CD14-positive monocyte (primary cell): ENCODE data around the gene TMEM187. TPM values are rescaled to one million over a fixed set of nuclear protein-coding genes. Genes with fewer than 3 reads are reported as not detected.
A peak's percentile ranks its signal among the peaks of the same experiment; 100 is the strongest.

Experiments used
- DNase-seq, 3 donors: peaks; one replicate each; pipeline ENCODE4 v3.0.0-alpha.2; 2011 to 2022
- H2AFZ ChIP-seq: 2 replicates; pipeline ENCODE4 v1.6.0; 2012; ENCODE audit warnings: mild to moderate bottlenecking, low read depth, low read length, inconsistent platforms; ENCODE audit not compliant: insufficient read depth, poor library complexity, severe bottlenecking
- H3K27ac ChIP-seq, 2 donors: 1 replicate in 1 of 2; 2 replicates in 1 of 2; pipeline ENCODE4 v1.5.1; 2012 to 2013; ENCODE audit warnings: low read length in 2 of 2, control low read depth in 1 of 2, inconsistent platforms in 1 of 2, low read depth in 1 of 2, mild to moderate bottlenecking in 1 of 2
- H3K27me3 ChIP-seq, 2 donors: one replicate each; pipeline versions ENCODE4 v1.6.0 to v1.6.1; 2011 to 2013; ENCODE audit warnings: low read length in 2 of 2; ENCODE audit not compliant: control insufficient read depth in 2 of 2, insufficient read depth in 2 of 2
- H3K36me3 ChIP-seq, 2 donors: replicated peaks in 1 of 2; 1 replicate in 1 of 2; 2 replicates in 1 of 2; pipeline versions ENCODE4 v1.5.1 to v1.6.1; 2012 to 2013; ENCODE audit warnings: low read length in 2 of 2, control low read depth in 1 of 2, inconsistent platforms in 1 of 2, mild to moderate bottlenecking in 1 of 2; ENCODE audit not compliant: insufficient read depth in 2 of 2, control insufficient read depth in 1 of 2
- H3K4me1 ChIP-seq, 2 donors: 1 replicate in 1 of 2; 2 replicates in 1 of 2; pipeline versions ENCODE4 v1.5.1 to v1.6.1; 2012 to 2013; ENCODE audit warnings: low read length in 2 of 2, control low read depth in 1 of 2, inconsistent platforms in 1 of 2, mild to moderate bottlenecking in 1 of 2, moderate library complexity in 1 of 2; ENCODE audit not compliant: insufficient read depth in 2 of 2, control insufficient read depth in 1 of 2
- H3K4me2 ChIP-seq: replicated peaks from 2 replicates; pipeline ENCODE3; 2012; ENCODE audit warnings: low read length, moderate library complexity, mild to moderate bottlenecking; ENCODE audit not compliant: poor library complexity, severe bottlenecking; ENCODE audit errors: extremely low read depth
- H3K4me3 ChIP-seq, 3 experiments: fragments of 200-600 bp in 1 of 3; sonication (generic) in 1 of 3; replicated peaks in 1 of 3; 1 replicate in 2 of 3; 2 replicates in 1 of 3; pipeline ENCODE4 v1.5.1; 2011 to 2013; ENCODE audit warnings: low read length in 3 of 3, mild to moderate bottlenecking in 3 of 3, control low read depth in 2 of 3, low read depth in 2 of 3, inconsistent platforms in 1 of 3, moderate library complexity in 1 of 3
- H3K79me2 ChIP-seq: 2 replicates; pipeline ENCODE4 v1.6.0; 2012; ENCODE audit warnings: mild to moderate bottlenecking, control low read depth, inconsistent platforms, low read length, moderate library complexity; ENCODE audit not compliant: insufficient read depth
- H3K9ac ChIP-seq: 2 replicates; pipeline ENCODE4 v1.6.0; 2017; ENCODE audit warnings: low read length, mild to moderate bottlenecking; ENCODE audit not compliant: insufficient read depth, poor library complexity, severe bottlenecking
- H3K9me3 ChIP-seq, 2 donors: replicated peaks in 1 of 2; 1 replicate in 1 of 2; 2 replicates in 1 of 2; pipeline versions ENCODE4 v1.5.1 to v1.6.1; 2012 to 2013; ENCODE audit warnings: low read length in 2 of 2, control low read depth in 1 of 2; ENCODE audit not compliant: control insufficient read depth in 1 of 2, insufficient read depth in 1 of 2
- H4K20me1 ChIP-seq: 2 replicates; pipeline ENCODE4 v1.6.0; 2012; ENCODE audit warnings: mild to moderate bottlenecking, low read length, control low read depth, moderate library complexity; ENCODE audit not compliant: insufficient read depth
- H3K27ac Mint-ChIP-seq, 7 donors: one replicate each; pipeline ENCODE4 v1.8.0; 2020; ENCODE audit warnings: mild to moderate bottlenecking in 7 of 7, mixed read lengths in 7 of 7, moderate library complexity in 6 of 7, inconsistent platforms in 2 of 7
- H3K27me3 Mint-ChIP-seq, 3 donors: one replicate each; pipeline ENCODE4 v1.8.0; 2021 to 2022; ENCODE audit warnings: low read depth in 3 of 3, mild to moderate bottlenecking in 3 of 3, mixed read lengths in 3 of 3, moderate library complexity in 3 of 3, inconsistent platforms in 1 of 3
- H3K36me3 Mint-ChIP-seq, 2 donors: one replicate each; pipeline ENCODE4 v1.8.0; 2020; ENCODE audit warnings: mixed read lengths in 2 of 2, inconsistent platforms in 1 of 2, mild to moderate bottlenecking in 1 of 2
- H3K4me1 Mint-ChIP-seq: one replicate; pipeline ENCODE4 v1.8.0; 2020; ENCODE audit warnings: mild to moderate bottlenecking, mixed read lengths
- H3K4me3 Mint-ChIP-seq, 2 donors: one replicate each; pipeline ENCODE4 v1.8.0; 2020; ENCODE audit warnings: mild to moderate bottlenecking in 2 of 2, mixed read lengths in 2 of 2, moderate library complexity in 1 of 2
- H3K9me3 Mint-ChIP-seq, 7 donors: one replicate each; pipeline ENCODE4 v1.8.0; 2020 to 2022; ENCODE audit warnings: mixed read lengths in 7 of 7, mild to moderate bottlenecking in 6 of 7, moderate library complexity in 6 of 7, inconsistent platforms in 2 of 7
- WGBS: methylation state at CpG from one replicate; pipeline ENCODE4 v1.1.5; 2013; ENCODE audit warnings: missing lambda C conversion rate; ENCODE audit not compliant: insufficient coverage; 5-methylcytosine and 5-hydroxymethylcytosine counted together
- intact Hi-C, 2 donors: fragments of 100-400 bp; cut with micrococcal nuclease; formaldehyde crosslinking; loops; one replicate each; pipeline versions ENCODE4 v1.15.0 to v1.15.1; 2023
- polyA plus RNA-seq, 3 donors: library from polyadenylated mRNA; depleted of rRNA in 1 of 3; unstranded in 2 of 3; stranded (reverse) in 1 of 3; fragments of 300-500 nt in 2 of 3; fragments of >200 nt in 1 of 3; fragmentation: Illumina TruSeq in 2 of 3; gene quantifications; 1 replicate in 2 of 3; 2 replicates in 1 of 3; pipeline ENCODE4 v1.2.3, GENCODE V29; 2012 to 2021
- TF ChIP-seq, protein P1 (sequence below): fragments of 200-600 bp; IDR thresholded peaks from one replicate; pipeline ENCODE4 v1.8.0; 2022; ENCODE audit warnings: antibody characterized with exemption, mild to moderate bottlenecking

TMEM187 gene
- polyA plus RNA-seq, 3 donors: 2.8 to 10.3 (median 4.9) TPM

DNA sequence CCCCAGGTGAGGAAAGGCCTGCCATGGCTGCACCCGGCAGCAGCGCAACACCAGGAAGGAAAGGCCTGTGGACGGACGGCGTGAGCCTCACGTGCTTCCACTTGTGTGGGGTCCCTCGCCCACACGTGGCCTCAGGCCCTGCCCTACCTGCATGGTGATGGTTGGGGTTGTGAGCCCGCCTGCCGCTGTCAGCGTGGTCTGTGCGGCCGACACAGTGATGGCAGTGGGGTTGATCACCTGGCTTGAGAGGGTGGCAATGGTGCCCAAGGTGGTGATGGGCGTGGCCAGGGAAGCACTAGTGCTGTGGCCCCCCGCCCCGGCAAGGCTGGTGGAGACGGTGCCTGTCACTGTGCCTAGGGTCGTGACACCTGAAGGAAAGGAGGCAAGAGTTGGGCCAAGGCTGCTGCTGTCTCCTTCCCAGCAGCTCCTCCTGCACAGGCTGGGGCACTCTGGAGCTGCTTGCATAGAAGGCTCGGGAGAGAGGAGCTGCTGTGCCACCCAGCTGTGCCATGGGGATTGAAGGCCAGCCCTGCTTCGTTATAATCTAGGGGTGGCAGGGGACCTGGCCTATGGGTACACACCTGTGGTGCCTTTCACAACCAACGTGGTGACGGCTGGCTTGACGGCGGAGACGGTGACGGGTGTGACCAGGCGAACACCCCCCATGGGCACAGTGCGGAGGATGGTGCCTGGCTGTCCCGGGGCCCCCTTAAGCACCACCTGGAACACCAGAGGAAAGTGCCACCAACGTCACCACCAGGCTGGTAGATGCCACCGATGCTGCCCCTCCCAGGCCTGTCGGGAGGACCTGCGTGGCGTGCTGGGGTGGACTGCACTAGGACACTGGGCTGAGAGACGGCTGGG is 16.3 kb upstream of the TMEM187 start:
- H3K4me3 Mint-ChIP-seq: no peak overlapping the region
- Histone ChIP-seq H3K79me2 (peaks cover 10% of the 10 kb centered on the region), H3K4me1 (no peaks in the 10 kb centered on the region), H3K36me3 (peaks cover 85 to 99% of the 10 kb centered on the region in 2 donors), H3K9ac (no peak overlapping the region), H3K9me3 (no peaks in the 10 kb centered on the region), H4K20me1 (peaks cover 98% of the 10 kb centered on the region), H3K27ac (no peak overlapping the region), H3K4me3 (no peak overlapping the region), H3K4me2 (no peak overlapping the region), H2AFZ (no peak overlapping the region), H3K27me3 (no peaks in the 10 kb centered on the region)
- TF ChIP-seq, protein P1, sequence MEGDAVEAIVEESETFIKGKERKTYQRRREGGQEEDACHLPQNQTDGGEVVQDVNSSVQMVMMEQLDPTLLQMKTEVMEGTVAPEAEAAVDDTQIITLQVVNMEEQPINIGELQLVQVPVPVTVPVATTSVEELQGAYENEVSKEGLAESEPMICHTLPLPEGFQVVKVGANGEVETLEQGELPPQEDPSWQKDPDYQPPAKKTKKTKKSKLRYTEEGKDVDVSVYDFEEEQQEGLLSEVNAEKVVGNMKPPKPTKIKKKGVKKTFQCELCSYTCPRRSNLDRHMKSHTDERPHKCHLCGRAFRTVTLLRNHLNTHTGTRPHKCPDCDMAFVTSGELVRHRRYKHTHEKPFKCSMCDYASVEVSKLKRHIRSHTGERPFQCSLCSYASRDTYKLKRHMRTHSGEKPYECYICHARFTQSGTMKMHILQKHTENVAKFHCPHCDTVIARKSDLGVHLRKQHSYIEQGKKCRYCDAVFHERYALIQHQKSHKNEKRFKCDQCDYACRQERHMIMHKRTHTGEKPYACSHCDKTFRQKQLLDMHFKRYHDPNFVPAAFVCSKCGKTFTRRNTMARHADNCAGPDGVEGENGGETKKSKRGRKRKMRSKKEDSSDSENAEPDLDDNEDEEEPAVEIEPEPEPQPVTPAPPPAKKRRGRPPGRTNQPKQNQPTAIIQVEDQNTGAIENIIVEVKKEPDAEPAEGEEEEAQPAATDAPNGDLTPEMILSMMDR: no peak
- DNase-seq: no peak
- intact Hi-C loops: loop anchor here in 1 of 2 donors (10.0 kb wide), 1 partner anchor 191 kb away; the partner anchor contains the start of gene PLXNB3
- H3K27ac Mint-ChIP-seq: peak overlapping the region in 2 of 7 donors; percentile 30 to 64
- H3K4me1 Mint-ChIP-seq: no peaks in the 10 kb centered on the region
- H3K27me3 Mint-ChIP-seq: peaks cover 0 to 17% (median 0%) of the 10 kb centered on the region in 3 donors
- H3K9me3 Mint-ChIP-seq: peaks cover 0 to 13% (median 0%) of the 10 kb centered on the region in 7 donors
- WGBS: 94% methylated on average over 20 of the region's 35 CpGs
- H3K36me3 Mint-ChIP-seq: peaks cover 62 to 94% of the 10 kb centered on the region in 2 donors

DNA sequence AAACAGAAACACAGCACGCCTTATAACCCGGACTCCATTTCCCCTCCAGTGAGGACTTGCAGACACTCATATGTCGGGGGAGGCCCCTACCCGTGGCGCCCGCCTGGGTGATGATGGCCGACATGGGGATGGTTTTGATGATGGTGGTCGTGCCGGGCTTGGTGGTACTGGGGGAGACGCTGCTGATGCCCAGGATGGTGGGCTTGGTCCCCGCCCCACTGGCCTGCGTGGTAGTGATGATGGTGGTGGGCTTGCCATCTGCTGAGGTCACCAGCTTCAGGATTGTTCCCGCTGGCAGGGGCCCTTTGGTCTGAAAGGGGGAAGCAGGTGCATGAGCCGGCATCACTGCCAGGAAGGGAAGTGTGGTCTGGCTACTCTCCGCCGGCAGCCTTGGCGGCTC is 15.3 kb upstream of the TMEM187 start:
- no peak overlapping the region for H3K27ac ChIP-seq
- Mint-ChIP-seq H3K36me3 (peaks cover 63 to 94% of the 10 kb centered on the region in 2 donors), H3K27ac (peak overlapping the region in 3 of 7 donors; percentile 15 to 35 (median 30)), H3K27me3 (peaks cover 0 to 19% (median 0%) of the 10 kb centered on the region in 3 donors), H3K4me3 (no peak overlapping the region), H3K4me1 (no peaks in the 10 kb centered on the region), H3K9me3 (peaks cover 0 to 13% (median 0%) of the 10 kb centered on the region in 7 donors)
- intact Hi-C loops: loop anchor here in 1 of 2 donors (10.0 kb wide), 1 partner anchor 192 kb away; the partner anchor contains the start of gene PLXNB3
- H3K79me2 ChIP-seq: peaks cover 19% of the 10 kb centered on the region
- no peak overlapping the region for H3K4me3 ChIP-seq
- no peak for DNase-seq
- no peak overlapping the region for H2AFZ ChIP-seq
- H3K36me3 ChIP-seq: peaks cover 85 to 99% of the 10 kb centered on the region in 2 donors
- H3K9me3 ChIP-seq: no peaks in the 10 kb centered on the region
- no peaks in the 10 kb centered on the region for H3K27me3 ChIP-seq
- TF ChIP-seq, protein P1: no peak
- 40% methylated on average over 8 of the region's 17 CpGs for WGBS
- H3K4me1 ChIP-seq: no peaks in the 10 kb centered on the region
- H4K20me1 ChIP-seq: peaks cover 98% of the 10 kb centered on the region
- H3K9ac ChIP-seq: no peak overlapping the region
- no peak overlapping the region for H3K4me2 ChIP-seq
